Measurements from ENCODE around the gene SNX22. TPM values are rescaled to one million over a fixed set of nuclear protein-coding genes. Genes with fewer than 3 reads are reported as not detected.

The SNX22 gene
- total RNA-seq, 1 donor from 2014 or later, result under 0.01 TPM

- peaks cover 29% of the 10 kb centered on the region for H3K36me3 ChIP-seq (ENCODE audit: control insufficient read depth, insufficient read depth, low read length)
- no peak for FAIRE-seq
- DNase-seq (ENCODE audit: low read depth), result no peak
Observed at GRCh38 chr15:64132217-64132616, 19.3 kb upstream of the SNX22 start.

DNA sequence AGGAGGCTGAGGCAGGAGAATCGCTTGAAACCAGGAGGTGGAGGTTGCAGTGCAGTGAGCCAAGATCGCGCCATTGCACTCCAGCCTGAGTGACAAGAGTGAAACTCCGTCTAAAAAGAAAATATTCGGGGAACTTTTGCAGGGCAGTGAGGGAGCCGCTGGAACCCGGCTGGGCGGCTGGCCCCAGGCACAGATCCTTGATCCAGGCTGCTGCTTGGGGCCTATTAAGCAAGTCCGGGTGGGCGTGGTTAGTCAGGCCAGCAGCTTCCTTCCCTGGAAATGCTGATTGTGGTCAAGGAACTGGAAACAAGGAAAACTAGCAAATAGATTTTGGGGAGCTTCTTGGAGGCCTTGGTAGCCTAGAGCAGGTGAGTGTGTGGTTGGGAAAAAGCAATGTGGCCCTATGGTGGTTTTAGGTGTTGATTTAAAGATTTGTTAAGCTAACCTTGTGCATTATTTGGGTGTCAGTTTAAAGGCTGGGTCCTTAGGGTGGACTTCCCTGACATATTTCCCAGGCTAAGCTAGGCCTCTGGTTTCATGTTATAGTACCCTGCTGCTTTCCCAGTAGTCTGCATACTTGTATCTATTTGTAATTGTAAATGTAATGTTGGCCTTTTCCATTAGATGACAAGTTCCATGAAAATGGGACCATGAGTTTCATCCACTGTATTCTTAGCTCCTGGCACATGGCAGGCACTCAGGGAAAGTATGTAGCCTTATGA lies 17.7 kb upstream of the SNX22 start:
- TF ChIP-seq CTCF (IDR thresholded peaks at IDR 0.05; ENCODE audit: insufficient read depth, low read length, severe bottlenecking), result no peak
- DNase-seq (ENCODE audit: low read depth), result no peak
- Histone ChIP-seq H3K4me3 (ENCODE audit: low read depth, low read length) (no peak overlapping the region), H3K27me3 (ENCODE audit: control insufficient read depth, insufficient read depth, low read length) (no peaks in the 10 kb centered on the region), H3K36me3 (ENCODE audit: control insufficient read depth, insufficient read depth, low read length) (peaks cover 36% of the 10 kb centered on the region)
- no peak for FAIRE-seq

More at GRCh38 chr15:64132217-64132616, 19.3 kb upstream of the SNX22 start:
- no peaks in the 10 kb centered on the region for H3K27me3 ChIP-seq (ENCODE audit: control insufficient read depth, insufficient read depth, low read length)
- no peak for TF ChIP-seq CTCF (IDR thresholded peaks at IDR 0.05; ENCODE audit: insufficient read depth, low read length, severe bottlenecking)
- no peak overlapping the region for H3K4me3 ChIP-seq (ENCODE audit: low read depth, low read length)

- no peak overlapping the region for H3K4me3 ChIP-seq (ENCODE audit: low read depth, low read length)
- TF ChIP-seq CTCF (IDR thresholded peaks at IDR 0.05; ENCODE audit: insufficient read depth, low read length, severe bottlenecking), result no peak
- H3K27me3 ChIP-seq (ENCODE audit: control insufficient read depth, insufficient read depth, low read length), result no peaks in the 10 kb centered on the region
- DNase-seq (ENCODE audit: low read depth) (no peak), FAIRE-seq (no peak)
- H3K36me3 ChIP-seq (ENCODE audit: control insufficient read depth, insufficient read depth, low read length), result peaks cover 36% of the 10 kb centered on the region
Observed at GRCh38 chr15:64134345-64134829, 17.1 kb upstream of the SNX22 start.

DNA sequence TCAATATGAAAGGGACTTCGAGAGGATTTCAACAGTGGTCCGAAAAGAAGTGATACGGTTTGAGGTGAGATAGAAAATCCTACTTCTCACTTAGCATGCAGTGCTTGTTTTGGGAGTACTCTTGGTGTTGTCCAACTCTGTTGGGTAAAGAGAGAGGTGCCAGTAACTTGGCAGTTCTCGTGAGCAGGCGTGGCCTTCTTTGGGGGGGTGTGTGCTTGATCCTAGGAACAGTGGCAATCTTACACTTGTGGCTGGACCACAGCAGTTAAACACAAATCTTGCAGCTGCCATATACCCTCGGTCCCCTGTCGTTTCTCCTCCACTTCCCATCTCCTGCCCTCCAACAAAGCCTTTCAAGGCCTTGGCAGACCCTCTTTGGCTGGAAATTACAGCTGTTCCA lies 15.2 kb upstream of the SNX22 start:
- no peak overlapping the region for H3K4me3 ChIP-seq (ENCODE audit: low read depth, low read length)
- no peak for TF ChIP-seq CTCF (IDR thresholded peaks at IDR 0.05; ENCODE audit: insufficient read depth, low read length, severe bottlenecking)
- no peak for DNase-seq (ENCODE audit: low read depth)
- FAIRE-seq, result no peak
- no peaks in the 10 kb centered on the region for H3K27me3 ChIP-seq (ENCODE audit: control insufficient read depth, insufficient read depth, low read length)
- peaks cover 28% of the 10 kb centered on the region for H3K36me3 ChIP-seq (ENCODE audit: control insufficient read depth, insufficient read depth, low read length)

DNA sequence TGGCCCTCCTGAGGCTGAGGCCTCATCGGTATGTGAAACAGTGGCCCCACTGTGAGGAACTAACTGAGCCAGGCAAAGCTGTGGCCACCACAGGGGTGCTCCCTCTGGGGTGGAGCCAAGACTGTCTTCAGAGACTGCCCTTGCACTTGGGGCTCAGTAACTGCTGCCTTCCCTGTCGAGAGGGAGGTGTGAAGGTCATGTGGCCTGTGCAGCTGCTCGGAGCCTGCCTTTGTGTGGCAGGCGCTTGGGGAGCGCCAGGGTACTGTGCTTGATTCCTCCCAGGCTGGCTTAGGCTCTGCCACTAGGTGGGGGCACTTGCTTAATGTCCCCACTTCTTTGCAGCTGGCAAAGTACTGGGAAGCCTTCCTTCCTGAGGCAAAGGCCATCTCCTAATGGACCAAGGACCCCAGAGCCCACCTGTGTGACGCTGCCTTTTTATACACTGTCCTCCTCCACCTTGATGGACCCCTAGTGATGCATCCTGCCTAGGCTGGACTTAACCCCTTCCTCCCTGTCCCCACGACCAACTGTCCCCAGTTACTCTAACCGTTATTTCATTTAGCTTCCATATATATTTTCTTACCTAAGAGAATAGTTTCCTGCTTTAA lies 14.2 kb upstream of the SNX22 start:
- no peak for DNase-seq (ENCODE audit: low read depth)
- no peak for FAIRE-seq
- no peaks in the 10 kb centered on the region for H3K27me3 ChIP-seq (ENCODE audit: control insufficient read depth, insufficient read depth, low read length)
- H3K36me3 ChIP-seq (ENCODE audit: control insufficient read depth, insufficient read depth, low read length), result peaks cover 22% of the 10 kb centered on the region
- no peak overlapping the region for H3K4me3 ChIP-seq (ENCODE audit: low read depth, low read length)
- no peak for TF ChIP-seq CTCF (IDR thresholded peaks at IDR 0.05; ENCODE audit: insufficient read depth, low read length, severe bottlenecking)

All from bronchial epithelial cell (primary cell).